Activated T-cell treated with anti-CD3 and anti-CD28 coated beads for 4 hours (primary cell): ENCODE results near the gene LRRC75B.

Experiments used
- DNase-seq: peaks from one replicate; pipeline ENCODE4 v3.0.0-alpha.2; 2020

Gene LRRC75B

DNA sequence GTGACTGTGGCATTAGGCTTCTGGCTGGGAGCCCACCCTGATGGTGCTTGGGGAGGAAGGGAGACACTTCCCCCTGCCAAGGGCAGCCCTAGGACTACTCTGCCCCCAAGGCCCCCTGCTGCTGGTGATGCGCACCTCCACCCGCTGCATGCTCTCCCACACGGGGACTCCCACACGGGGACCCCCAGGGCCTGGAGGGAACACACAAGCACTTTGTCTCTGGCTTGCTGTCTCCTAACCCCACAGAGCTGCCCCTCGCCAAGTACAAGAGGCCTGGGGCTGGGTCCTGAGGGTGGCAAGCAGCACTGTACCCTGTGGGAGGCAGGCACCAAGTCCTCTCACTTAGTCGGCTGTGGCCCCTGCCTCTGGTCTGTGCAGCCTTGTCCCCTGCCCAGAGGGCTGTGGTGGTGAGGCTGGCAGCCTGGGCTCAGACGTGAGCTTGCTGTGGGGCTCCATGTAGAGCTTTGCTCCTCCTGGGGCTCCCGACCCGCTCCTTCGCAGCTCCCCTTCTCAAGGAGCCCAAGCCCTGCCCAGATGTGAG is 7.9 kb downstream of the LRRC75B start:
- no peak for DNase-seq

DNA sequence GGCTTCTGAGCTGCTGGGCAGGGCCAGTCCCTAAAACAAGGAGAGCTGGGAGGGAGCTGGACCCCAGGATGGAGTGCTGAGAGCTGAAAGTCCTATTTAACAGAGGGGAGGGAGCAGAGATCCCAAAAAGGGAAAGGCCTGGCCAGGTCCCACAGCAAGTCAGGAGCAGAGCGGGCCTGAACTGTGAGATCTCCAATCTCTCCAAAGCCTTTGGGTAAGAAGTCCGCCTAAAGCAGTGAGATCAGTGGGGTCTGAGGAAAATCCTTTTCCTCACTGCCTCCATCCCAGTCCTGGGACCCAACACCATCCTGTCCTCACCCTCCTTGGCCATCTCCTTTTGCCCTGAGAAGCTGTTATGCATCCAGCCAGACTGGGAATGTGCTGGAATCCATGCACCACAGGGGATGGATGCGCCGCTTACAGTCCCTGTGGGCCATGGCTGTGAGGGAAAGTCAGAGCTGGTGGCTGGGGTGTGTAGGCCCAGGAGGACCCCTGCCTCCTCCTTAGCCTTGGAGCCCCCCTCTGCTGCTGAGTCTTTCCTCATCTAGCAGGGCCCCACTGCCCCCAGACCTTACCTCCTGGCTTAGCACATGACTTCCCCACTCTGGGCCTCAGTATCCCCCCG is 8.6 kb downstream of the LRRC75B start:
- DNase-seq, result no peak

DNA sequence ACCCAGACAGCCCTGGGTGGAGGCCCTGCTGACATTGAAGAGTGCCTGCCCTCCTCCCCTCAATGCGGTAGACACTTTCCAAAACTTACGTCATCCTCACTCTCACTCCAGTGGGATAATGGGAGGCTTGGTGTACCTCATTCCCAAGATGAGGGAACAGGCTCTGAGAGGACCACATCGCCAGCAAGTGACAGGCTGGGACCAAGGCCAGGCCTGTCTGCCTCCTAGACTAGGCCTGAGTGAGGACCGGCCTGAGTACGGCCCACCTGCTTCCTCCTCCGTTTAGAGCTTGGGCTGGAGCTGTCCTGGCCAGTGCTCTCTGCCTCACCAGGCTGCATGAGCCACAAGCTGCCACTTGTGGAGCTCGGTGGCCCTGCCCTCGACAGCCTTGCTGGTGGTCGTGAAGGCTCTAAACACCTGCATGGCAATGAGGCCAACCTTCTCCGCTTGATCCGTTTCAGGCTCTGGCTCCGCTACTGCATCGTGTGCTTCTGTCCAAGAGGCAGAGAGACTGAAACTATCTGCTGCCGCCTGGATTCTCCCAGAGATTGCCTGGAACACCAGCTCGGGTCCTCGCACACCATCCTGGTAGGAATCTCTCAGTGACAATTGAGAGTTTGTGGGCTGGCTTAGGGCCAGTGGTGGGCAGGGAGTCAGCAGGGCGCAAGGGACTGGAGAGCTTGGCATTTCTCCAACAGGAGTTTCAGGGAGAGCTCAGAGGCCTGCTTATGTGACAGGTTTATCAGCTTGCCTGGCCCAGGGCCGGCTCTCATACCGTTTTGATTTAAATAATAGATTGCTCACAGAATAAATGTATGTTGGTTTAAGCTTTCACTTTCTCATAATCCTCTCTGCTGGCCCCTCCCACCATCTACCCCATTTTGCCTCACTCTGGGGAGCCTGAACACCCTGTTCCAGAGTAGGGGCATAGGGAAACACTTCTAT is 9.4 kb downstream of the LRRC75B start:
- DNase-seq, result no peak

DNA sequence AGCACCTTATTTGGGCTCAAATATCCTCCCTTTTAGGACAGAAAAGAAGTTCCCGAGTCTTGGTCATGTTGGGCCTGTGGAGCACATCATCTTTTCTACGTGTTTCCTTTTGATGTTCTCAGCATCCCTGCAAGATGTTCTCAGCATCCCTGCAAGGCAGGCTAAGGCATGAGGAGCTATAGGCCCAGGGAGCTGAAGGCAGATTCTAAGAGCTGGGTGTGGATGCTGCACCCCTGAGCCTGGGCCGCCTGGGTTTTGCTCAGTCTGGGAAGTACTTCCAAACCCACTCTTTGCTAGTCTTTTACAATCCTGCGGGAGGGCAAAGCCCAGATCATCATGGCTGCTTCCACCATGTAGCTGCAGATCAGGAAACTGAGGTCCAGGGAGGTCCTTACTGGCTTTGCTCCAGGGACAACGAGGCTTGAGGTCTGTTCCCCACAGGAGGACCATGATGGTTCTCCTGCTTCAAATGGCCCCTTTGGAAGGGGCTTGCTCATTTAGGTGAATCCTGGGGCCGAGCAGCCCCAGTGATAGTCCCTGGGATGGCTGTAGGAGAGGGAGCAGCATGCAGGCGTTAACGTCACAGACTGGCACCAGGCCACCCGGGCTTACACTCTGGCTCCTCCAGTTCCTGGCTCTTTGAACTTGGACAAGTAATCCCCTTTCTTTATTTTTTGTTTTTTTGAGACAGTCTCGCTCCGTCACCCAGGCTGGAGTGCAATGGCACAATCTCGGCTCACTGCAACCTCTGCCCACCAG is 10.6 kb downstream of the LRRC75B start:
- DNase-seq, result no peak

DNA sequence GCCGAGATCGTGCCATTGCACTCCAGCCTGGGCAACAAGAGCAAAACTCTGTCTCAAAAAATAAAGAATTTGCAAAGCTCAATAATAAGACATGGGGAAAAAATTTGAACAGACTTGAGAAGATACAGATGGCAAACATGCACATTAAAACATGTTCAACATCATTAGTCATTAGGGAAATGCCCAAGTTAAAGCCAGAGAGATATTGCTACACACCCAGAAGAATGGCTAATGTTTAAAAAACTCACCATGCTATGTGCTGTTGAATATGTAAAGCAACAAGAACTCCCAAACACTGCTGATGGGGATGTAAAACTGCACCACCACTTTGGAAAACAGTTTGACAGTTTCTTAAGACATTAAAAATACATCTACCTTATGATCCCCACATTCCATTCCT is 12.6 kb downstream of the LRRC75B start:
- no peak for DNase-seq

DNA sequence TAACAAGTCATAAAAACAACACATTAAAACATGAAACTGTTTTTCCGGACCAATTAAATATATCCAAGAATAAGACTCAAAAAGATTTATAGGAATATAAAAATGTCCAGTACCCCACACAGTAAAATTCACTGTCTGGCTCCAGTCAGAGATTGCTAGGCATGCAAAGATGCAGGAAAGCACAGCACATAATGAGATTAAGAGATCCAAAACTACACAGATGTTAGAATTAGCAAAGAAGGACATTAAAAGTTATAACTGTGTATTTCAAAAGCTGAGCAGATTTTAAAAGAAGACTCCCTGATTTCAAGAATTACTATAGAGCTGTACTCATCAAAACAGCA is 13.6 kb downstream of the LRRC75B start:
- no peak for DNase-seq

DNA sequence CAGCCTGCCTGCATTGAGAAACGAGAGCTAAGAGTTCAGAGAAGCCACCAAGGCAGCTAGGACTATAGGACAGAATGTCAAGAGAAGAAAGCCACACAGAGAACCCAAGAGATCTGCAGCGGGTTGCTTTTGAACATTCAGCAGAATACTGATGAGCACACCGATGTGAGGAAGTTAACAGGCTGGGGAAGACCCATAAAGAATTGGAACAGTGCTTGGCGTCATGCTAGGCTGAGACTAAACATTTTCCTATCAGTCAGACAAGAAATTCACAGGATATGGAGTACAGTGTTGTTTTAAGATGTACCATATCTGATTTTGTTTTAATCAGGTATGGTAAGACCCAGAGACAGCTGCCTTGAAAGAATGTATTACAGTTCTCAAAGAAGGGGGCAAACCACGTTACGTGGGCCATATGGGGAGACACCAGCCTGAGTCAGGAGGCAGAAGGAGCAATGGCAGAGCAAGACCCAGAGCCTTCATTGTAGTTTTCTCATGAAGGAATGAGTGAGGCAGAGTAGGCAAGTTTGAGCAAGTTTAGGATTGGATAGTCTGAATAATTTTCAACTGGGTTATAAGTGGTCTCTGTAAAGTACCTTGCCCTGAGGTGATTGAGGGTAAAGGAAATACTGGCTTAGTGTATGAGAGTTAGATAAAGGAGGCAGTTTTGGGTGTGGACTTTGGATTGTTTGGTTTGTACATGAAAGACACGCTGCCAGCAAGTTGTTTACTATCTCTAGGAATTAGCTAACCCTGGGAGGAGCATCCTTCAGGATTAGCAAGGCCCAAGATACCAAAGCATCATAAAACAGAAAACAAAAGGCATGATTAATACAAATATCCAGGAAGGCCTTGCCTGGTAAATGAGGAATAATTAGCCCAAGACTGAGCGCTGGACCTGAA is 14.3 kb downstream of the LRRC75B start:
- no peak for DNase-seq

DNA sequence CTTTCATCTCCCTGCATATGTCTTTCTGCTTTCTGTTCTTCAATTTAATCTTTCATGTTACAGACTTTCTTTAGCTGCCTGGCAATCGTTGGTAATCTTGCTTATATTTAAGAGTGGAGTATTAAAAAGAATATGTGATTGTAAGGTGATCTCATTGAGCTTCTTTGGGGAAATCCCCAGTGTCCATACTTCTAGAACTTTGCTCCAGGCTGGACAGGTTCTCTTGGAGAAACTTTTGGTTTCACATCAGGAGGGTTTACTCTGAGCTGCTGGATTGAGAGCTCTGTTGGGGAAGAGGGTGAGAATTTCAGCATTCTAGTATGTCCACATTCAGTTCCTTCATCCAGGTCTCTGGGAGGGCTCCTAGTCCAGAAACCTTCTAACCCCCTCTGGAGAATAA is 16.1 kb downstream of the LRRC75B start:
- DNase-seq, result no peak

DNA sequence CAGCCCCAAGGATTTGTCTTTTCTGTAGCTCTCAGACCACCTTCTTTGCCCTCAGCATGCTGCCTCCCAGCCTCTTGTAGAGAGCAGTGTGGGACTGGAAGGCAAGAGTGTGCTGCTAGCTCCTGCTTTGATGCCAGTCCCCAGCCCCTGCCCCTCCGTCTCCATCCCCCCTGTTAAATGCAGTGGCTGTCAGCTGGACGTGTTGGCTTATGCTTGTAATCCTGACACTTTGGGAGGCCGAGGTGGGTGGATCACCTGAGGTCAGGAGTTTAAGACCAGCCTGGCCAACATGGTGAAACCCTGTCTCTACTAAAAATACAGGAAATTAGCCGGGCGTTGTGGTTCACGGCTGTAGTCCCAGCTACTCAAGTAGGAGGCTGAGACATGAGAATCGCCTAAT is 21.6 kb downstream of the LRRC75B start:
- no peak for DNase-seq

DNA sequence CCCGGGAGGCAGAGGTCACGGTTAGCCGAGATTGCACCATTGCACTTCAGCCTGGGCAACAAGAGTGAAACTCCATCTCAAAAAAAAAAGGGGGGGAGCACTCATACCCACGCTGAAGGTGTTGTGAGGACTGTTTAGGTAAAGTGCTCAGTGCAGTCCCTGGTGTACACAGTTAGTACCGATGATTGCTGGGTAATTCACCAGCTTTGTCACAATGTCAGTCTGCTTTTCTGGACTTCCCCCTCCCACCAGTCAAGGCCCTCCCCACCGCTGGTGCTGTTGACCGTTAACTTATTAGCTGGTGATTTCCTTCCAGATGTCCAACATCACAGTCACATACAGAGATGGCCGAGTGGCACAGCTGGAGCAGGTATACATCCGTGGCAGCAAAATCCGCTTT is 25.2 kb downstream of the LRRC75B start:
- DNase-seq, result no peak

DNA sequence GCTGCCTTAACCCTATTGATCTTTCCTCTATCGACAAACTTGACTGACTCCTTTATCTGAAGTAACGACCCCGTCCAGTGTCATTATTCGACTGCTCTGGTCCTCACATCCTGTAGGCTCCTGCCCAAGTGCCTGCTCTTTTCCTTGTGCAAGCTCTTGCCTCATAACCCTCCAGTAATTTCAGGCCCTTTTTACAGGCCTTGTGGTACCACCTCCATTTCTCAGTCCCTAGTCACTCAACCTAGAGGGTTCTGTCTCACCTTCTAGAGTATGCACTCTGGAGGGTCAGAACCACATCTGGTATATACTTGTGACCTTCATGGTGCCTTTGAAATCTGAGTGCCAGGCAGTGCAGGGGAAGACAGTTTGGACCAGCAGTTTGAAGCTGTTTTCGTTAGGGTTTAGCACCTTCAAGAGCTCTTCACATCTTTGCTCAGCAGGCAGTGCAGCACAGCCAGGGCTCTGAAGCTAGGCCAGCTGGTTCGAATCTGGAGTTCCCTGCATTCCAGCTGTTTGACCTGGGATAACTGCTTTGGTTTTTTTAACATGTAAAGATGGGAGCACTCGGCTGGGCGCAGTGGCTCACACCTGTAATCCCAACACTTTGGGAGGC is 25.9 kb downstream of the LRRC75B start:
- DNase-seq, result no peak

DNA sequence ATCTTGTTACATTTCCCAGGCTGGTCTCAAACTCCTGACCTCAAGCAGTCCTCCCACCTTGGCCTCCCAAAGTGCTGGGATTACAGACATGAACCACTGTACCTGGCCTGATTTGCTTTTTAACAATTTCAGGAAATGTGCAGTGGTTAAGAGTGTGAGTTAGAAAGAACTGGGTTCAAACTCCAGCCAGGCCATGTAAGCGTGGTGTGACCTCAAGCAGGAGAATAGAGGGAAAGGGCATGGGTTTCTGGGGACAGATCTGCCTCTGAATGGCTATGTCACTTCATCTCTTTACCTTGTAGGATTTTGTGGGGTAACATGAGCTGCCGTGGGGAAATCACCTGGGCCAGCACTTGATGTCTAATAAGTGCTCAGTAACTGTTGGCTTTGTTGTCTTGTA is 27.8 kb downstream of the LRRC75B start:
- DNase-seq, result no peak

DNA sequence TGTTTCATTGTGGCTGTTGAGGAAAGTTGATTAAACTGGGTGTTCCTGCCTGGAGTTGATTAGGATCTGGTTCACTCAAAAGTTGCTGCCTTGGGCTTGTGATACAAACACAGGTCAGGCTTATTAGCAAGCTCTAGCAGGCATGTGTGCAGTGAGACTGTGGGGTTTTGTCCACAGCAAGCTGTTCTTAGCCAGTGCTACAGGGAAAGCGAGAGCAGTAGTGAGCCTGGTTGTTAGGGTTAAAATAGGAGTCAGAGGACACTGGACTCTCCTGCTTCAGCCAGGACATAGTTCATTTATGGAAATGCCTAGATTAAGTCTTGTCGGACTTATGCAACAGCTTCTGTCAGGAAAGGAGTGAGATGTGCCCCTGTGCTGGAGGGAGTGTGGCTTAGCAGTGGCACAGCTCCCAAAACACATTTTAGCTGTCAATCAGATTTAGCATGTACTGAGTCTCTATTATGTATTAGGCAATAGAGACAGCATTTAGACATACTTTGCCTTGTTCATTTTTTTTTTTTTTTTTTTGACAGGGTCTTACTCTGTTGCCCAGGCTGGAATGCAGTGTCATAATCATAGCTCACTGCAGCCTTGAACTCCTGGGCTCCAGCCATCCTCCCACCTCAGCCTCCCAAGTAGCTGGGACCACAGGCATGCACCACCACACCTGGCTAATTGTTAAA is 28.4 kb downstream of the LRRC75B start:
- no peak for DNase-seq

DNA sequence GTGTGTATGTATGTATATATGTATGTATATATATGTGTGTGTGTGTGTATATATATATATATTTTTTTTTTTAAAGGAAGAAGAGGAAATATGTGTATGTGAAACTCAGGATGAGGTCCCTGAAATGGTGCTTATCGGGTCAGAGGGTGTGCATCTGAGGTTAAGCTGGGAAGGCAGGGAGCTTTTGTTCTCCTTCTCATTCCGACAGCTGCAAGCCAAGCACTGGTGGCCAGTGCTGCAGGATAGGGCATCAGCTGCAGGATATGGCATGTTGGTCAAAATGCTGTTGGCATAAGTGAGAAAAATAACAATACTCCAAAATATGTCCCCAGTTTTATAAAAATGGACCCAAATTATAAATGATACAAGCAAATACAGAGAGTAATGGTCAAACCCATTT is 29.6 kb downstream of the LRRC75B start:
- no peak for DNase-seq

DNA sequence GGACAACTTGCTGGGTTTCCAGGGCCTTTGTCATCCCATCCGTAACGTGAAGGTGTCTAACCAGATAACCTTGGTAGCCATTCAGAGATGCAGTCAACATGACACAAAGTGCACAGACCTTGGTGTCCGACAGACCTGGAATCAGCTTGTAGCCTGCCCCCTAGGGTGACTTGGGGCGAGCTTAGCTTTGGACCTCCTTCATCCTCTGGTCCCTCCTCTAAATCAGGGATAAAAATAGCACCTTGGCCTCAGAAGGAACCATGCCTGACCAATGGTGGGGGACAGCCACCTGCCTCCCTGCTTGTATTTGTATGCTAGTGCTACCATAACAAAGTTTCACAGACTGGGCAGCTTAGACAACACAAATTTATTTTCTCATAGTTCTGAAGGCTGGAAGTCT is 33.4 kb downstream of the LRRC75B start:
- DNase-seq, result no peak

DNA sequence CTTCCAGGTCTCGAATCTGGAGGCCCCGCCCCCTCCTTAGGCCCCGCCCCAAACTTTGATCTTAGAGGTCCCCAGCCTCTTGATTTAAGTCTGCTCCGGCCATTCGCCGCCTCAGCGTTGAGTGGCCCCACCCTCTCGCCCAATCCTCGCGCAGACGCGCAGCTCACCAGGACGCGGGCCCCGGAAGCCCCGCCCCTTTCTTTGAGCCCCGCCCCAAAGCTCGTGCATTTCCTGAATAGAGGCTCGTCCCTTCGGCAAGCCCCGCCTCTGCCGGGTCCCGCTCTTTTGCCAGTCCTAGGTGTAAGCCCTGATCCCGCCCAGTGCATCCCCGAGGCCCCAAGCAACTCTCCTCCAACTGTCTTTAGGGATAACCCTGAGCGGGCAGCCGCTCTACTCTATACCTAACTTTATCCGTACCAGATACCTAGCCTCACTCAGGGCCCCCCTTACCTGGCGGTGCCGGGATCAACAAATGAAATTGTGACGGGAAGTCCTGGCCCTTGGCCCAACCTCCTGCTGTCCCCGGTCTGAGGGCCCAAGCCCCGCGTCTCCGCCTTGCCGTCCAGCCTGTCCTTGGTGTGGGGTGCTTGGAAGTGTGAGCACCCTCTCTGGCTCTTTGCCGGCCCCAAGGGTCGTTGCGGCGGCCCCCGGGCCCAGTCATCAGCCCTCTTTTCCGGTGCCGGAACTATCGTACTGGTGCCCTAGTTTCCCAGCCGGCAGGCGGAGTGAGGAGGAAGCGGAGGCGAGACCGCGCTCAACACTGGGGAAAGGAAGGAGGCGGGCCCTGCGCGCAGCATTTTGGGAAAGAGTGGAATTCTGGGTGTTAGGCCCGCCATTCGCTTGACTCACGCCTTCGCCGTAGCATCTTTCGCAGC is 37.5 kb downstream of the LRRC75B start, which contains the start of gene SNRPD3:
TSS of gene SNRPD3 (plus strand) at position 835 of the 875 bp plus-strand sequence. CDS start 1,676 bp downstream, outside the sequence.
- peak; percentile 100 for DNase-seq

DNA sequence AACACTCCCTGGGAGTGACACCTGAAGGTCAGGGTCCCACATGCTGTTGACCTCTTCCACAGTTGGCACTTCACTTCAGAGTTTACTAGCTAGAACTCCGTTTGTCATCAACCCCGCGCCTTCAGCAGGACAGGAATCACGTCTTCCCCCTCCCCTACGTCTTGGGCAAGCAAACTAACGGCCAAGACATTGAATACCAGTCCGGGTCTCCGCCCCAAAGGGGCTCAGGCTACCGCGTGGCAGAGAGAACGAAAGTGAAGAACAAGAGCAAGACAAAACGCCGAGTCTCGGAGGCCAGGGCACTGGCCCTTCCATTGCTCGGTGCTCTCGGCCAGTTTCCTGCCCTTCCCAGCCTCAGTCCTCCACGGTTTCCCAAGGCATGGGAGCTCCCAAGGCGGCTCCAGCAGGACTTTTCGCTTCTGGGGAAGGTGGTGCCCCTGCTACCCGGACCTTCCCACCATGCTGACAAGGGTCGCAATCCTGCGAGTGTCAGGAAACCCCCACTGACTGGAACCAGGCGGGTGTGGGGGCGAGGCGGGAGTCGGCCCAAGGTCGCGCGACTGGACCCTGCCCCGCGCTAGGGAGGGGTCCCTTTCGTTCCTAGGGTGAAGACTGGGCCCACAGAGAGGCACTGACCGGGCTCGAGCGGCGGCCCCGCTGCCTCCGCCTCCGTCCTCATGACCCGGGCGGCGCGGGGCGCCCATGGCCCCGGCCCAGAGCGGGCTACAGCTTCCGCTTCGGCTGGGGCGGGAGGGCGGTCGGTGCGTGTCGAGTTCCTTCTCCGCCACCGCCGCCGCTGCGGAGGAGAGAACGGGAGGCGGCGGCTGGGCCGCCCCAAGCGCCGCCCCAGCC is 38.3 kb downstream of the LRRC75B start, which contains the start of gene GUCD1:
TSS of gene GUCD1 (minus strand) at position 826 of the 852 bp plus-strand sequence. CDS start at position 679, 147 bp downstream.
- DNase-seq, result no peak

DNA sequence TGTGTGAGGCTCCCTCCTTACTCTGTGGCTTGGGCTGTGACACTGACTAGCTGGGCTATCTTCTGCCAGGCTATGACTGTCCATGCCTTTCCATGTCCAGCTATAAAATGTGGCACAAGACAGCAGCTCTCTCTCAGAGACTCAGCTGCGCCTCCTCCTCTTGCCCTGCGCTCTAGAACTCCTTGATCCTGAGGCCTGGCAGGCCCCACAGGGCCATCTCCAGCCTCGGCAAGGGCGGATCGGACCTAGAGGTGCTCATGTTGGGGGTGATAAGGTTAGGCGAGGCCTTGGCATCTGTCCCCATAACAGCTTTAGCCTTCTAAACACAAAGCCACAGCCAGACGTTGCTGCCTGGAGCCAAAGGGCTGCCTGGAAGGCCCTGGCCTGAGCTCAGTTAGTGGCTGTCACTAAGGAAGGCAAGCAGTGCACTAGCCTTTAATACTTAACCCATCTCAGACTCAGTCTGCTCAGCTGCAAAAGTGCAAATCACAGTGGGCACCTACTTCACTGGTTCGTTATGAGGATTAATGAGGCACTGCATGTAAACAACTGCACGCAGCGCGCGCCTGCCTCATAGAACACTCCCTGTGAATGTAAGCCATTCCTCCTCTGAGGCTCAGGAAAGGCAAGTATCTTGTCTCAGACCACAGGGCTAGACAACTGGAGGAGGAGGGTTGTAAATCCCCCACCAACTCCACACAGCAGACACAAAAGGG is 39.1 kb downstream of the LRRC75B start:
- DNase-seq, result no peak
